ENCODE results near the gene PATL1.
"Not testable (repeated sequence)": the region's sequence is repeated elsewhere in the genome, so short reads cannot be mapped to it uniquely, and the experiment has no call there.

Gene PATL1

DNA sequence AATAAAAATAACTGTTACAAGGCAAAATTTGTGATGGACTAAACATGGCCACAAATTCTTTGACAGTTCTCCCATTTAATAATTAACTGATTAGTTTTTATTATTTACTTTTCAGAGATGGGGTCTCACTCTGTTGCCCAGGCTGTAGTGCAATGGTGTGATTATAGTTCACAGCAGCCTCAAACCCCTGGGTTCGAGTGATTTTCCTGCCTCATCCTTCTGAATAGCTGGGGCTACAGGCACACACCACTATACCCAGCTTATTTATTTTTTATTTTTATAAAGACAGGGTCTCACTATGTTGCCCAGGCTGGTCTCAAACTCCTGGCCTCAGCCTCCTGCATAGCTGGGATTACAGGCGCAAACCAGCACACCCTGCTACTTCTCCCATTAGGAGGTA is 4.5 kb upstream of the PATL1 start:
- DNase-seq, result no peak

DNA sequence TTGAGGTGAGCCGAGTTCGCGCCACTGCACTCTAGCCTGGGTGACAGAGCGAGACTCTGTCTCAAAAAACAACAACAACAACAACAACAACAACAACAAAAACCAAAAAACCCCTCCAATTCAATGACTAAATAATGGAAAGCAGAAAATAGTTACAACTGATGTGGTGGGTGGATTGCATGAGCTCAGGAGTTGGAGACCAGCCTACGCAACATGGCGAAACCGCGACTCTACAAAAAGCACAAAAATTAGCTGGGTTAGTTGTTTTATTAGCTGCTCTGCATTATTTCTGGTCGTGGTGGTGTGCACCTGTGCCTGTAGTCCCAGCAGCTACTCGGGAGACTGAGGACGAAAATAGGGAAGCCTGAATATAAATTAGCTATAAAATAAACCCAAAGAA is 2.6 kb upstream of the PATL1 start:
- DNase-seq, result no peak

GRCh38 chr11:59669611-59670009 is 773 bp upstream of the PATL1 start:
- DNase-seq, result no peak

- peak; percentile 53 for DNase-seq
These were observed 468 bp downstream of the PATL1 start for GRCh38 chr11:59668188-59668949.

GRCh38 chr11:59667812-59668187 is 1.0 kb downstream of the PATL1 start:
- DNase-seq, result no peak

GRCh38 chr11:59666969-59667368 is 1.9 kb downstream of the PATL1 start:
- no peak for DNase-seq

- no peak for DNase-seq
These were observed 8.2 kb downstream of the PATL1 start for GRCh38 chr11:59660621-59661020.

GRCh38 chr11:59659981-59660380 is 8.9 kb downstream of the PATL1 start:
- DNase-seq, result no peak

DNA sequence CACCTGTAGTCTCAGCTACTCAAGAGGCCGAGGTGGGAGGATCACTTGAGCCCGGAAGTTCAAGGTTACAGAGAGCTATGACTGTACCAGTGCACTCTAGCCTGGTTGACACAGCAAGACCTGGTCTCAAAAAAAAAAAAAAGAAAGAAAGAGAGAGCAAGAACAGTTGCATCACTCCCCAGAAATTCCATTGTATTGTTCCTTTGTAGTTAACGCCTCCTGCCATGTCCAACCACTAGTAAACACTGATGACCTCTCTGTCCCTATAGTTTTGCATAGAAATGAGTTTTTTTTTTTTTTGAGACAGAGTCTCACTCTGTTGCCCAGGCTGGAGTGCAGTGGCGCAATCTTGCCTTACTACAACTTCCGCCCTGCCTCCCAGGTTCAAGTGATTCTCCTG is 10.8 kb downstream of the PATL1 start:
- no peak for DNase-seq

DNA sequence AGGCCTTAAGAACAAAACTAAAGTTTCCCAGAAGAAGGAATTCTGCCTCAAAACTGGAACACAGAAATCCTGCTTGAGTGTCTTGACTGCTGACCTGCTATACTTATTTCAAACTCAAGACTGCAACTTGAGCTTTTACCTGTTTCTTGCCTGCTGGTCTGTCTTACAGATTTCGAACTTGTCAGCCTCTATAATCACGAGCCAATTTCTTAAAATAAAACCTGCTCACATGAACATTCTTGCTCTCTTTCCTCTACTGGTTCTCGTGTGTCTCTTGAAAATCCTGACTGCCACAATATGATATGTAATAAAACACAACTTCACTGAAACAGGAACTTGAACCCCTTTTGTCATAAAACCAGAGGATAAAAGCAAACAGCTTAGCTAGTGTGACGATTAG is 13.9 kb downstream of the PATL1 start:
- no peak for DNase-seq

DNA sequence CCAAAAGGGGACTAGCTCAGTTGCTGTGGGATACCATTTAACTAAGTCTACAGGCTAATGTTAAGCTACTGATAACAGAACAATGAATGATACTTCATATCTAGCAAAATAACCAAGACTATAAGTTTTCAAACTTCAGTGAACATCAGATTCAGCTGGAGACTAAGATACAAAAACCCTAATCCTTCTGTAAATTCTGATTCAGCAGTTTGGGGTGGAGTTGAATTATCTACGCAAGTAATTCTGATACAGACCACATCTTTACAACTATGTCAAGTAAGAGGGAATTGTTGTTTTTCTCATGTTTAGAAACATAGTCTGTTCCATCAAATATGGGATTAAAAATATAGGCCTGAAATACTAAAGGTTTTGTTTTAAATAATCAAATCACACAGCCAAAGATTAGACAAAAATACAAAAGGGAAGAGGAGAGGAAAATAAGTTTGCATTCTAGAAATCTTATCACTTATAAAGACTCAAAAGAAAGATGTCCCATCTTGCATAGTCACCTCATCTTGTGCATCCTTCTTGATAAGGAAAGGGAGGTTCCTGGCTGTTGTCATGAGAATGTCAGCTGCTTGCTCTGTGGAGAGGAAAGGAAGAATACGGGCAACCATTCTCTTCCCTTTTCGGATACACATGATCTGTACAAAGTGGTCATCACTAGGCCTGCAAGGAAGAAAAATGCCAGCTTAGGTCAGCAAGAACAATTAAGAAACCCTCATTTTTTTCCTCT is 21.4 kb downstream of the PATL1 start:
- no peak for DNase-seq

DNA sequence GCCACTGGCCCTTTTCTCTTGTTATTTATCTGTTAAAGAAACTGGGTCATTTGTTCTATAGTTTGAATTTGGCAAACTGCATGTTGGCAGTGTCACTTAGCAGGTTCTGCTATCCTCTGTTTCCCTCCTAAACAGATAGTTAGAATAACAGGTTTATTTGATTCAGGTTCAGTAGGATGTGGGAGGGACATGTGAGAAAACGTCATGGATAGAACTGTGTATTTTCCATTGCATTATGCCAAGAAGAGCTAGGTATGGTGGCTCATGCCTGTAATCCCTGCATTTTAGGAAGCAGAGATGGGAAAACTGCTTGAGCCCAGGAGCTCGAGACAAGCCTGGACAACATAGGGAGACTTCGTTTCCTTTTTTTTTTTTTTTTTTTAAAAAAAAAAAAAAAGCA is 24.3 kb downstream of the PATL1 start:
- DNase-seq, result no peak

DNA sequence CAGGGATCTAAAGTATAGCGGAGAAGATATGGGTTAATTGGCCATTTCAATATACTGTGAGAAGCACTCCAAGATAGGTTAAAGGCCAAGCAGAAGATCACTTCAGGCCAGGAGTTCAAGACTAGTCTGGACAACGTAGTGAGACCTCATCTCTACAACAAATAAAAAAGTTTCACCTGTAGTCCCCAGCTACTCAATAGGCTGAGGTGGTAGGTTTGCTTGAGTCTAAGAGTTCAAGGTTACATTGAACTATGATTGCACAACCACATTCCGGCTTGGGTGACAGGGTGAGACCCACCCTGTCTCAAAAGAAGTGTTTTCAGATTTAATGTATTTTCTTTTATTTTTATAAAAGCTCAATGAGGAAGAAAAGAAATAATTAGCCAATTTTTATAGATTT is 25.4 kb downstream of the PATL1 start:
- no peak for DNase-seq

GRCh38 chr11:59641156-59641555 is 27.7 kb downstream of the PATL1 start:
- no peak for DNase-seq

DNA sequence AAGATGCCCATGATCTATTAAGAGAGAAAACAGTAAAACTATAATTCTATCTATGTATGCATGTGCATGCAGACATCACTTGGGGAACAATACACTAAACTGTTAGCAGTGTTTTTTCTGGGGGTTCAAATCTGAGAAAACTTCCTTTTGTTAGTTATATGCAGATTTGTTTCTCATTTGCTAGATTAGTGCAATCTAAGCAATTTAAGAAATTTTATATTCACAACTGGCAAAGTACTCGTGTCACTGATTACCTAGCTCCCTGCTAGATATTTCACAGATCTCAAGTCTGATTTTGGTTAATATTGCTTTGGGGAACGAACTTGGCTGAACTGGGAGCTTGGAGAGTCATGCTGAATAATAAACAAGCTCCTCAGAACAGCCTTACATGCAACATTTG is 38.3 kb downstream of the PATL1 start:
- DNase-seq, result no peak

GRCh38 chr11:59629996-59630395 is 38.8 kb downstream of the PATL1 start:
- DNase-seq, result no peak

DNA sequence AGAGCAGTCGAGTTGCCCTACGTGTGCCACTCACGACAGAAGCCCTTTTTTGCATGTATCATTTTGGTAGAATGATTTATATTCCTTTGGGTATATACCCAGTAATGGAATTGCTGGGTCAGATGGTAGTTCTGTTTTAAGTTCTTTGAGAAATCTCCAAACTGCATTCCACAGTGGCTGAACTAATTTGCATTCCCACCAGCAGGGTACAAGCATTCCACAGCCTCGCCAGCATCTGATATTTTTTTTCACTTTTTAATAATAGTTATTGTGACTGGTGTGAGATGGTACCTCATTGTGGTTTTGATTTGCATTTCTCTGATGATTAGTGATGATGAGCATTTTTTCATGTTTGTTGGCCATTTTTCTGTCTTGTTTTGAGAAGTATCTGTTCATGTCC is 41.9 kb downstream of the PATL1 start:
- not testable (repeated sequence) for DNase-seq

DNA sequence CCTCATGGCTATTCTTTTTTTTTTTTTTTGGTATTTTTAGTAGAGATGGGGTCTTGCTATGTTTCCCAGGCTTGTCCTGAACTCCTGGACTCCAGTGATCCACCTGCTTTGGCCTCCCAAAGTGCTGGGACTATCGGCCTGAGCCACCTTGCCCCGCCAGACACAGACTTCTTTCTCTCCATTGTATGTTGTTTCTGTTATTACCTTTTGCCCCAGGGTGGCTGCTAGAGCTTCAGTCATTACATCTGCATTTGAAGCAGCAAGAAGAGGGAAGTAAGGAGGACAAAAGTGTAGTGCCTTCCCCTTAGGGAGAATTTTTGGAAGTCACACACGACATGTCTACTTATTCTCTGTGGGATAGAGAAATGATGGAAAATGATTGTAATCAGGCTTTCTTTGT is 43.1 kb downstream of the PATL1 start:
- no peak for DNase-seq

DNA sequence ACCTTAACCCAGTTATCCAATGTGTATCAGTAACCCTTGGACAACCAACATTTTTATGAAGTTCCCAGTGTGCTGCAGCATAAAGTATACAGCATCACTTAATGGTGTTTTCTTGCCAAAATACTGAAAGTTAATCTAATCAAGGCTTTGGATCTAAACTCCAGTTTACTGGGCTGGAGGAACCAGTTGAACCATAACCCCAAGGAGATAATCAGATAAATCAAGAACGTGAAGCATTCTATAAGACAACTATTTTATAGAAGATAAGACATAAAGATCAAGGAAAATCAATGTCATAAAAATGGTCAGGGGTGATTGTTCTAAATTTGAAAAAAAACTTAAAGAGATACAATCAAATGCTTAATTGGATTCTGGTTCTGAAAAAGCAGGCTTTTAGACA is 51.0 kb downstream of the PATL1 start:
- DNase-seq, result no peak

DNA sequence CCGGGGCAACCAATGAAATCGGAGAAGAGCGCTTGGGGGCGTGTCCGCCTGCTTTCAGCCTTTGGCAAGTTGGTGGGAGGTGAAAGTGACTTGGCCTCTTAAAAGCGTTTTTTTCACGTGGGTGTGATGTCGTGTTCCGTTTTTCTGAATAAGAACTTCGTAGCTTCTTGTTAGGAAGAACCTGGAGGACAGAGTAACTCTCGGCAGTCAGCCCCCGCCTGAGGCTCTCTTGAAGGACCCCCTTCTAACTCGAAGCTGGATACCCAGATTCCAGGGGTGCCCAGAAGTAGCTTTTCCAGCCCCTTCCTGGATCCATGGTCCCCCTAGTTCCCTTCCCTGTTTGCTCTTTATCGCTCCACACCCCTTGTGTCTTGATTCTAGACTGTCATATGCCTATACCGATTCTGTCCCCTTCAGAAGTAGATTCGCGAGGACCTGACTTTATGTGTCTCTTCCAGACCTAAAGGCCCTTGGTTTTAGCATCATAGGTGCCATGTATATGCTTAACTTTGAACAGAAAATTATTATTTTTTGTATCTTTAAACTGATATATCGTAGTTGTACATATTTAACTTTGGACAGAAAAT is 52.3 kb downstream of the PATL1 start:
- DNase-seq, result no peak

DNA sequence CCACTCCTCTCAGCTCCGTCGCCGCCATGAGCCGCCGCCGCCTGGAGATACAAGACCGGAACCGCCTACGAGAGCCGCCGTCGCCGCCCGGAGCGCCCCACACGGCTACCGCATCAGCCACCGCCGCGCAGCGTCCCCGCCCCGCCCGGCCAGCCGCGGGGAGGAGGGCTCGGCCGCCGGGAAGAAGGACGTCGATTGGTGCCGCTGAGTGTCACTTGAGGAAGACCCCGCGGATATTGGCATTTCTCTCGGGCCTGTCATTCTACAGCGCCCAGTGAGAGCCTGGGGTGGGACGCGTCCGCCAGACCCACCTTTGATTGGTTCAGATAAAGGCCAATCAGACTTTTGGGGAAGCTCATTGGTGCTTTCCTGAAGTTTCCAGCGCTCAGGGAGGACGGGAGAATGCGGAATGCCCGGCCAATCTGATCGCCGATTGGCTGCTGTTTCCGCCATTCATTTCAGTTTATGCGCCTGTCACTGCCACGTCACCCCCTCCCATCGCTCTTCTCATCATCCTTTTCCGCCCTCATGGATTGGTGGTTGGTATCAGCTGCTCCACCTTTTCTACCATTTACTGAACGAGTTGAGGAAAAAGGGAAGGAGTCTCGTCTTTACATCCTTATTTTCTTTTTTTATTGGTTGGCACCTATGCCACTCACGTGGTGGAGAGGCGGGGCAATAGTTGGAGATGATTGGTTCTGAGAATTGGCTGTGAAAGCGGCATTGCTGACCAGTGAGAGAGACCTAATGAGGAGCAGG is 53.0 kb downstream of the PATL1 start, which contains the start of gene OSBP:
OSBP (minus strand) TSS at position 138 of the 759 bp plus-strand sequence; CDS start at position 28, 110 bp downstream.
- DNase-seq, result peak; percentile 95

DNA sequence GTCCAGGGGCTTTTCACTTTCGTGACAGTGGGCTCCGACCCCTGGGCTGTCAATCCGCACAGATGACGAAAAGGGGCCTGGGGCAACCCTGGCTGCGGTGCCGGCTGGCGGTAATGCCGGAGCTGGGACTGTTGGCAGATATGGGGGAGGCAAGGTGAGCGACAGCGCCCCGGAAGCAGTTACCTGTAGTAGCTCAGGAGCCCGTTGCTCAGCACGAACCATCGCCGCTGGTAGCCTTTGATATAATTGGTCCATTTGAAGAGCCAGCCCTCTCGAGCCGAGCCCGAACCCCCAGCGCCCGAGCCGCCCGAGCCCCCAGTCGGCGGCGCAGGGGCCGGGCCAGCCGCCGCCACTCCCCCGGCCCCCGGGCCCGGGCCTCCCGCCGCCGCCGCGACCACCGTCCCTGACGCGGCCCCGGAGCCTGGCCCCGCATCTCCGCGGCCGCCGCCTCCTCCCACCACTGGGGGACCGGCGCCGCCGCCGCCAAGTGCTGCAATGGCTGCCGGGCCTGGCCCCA is 53.7 kb downstream of the PATL1 start:
- peak; percentile 47 for DNase-seq
